NCI-H226 (cell line): ENCODE measurements around the gene ATP6V0A1.

Experiments
- DNase-seq: peaks from one replicate; pipeline ENCODE4 v3.0.0-alpha.2; 2015

ATP6V0A1 gene

GRCh38 chr17:42564815-42565522 is 106.3 kb downstream of the ATP6V0A1 start:
- DNase-seq = no peak

- DNase-seq = no peak
These were observed 107.0 kb downstream of the ATP6V0A1 start for GRCh38 chr17:42565523-42566214.

GRCh38 chr17:42566215-42566882 is 107.7 kb downstream of the ATP6V0A1 start:
- no peak for DNase-seq

- peak; percentile 77 for DNase-seq
These were observed 108.3 kb downstream of the ATP6V0A1 start, which contains the start of gene MLX for GRCh38 chr17:42566883-42567573. Gene MLX, plus strand, starts transcription at chr17:42567100. Its CDS starts 25 bp downstream, at chr17:42567125.

GRCh38 chr17:42568341-42569111 is 109.8 kb downstream of the ATP6V0A1 start:
- DNase-seq = no peak

- DNase-seq = no peak
These were observed 113.0 kb downstream of the ATP6V0A1 start for GRCh38 chr17:42571435-42572225.
